SK-N-SH (cell line): ENCODE data around the gene KLK14. TPM values are rescaled to one million over a fixed set of nuclear protein-coding genes. Genes with fewer than 3 reads are reported as not detected.

Experiments used
- CTCF ChIA-PET: fragments of 300-600, 350-600 bp; formaldehyde crosslinking; extraction: SDS; loops from one replicate; lab custom pipeline; 2021; lab: Yijun Ruan, JAX
- POLR2A ChIA-PET: fragments of 350-600 bp; sonication (Branson Sonifier 250); formaldehyde crosslinking; extraction: SDS; loops from one replicate; lab custom pipeline; 2020; ENCODE audit warnings: antibody characterized with exemption, inconsistent platforms; lab: Yijun Ruan, JAX
- DNase-seq: peaks from one replicate; pipeline ENCODE4 v3.0.0; 2012
- H2AFZ ChIP-seq: fragments of 200-600 bp; sonication (generic); 2 replicates; pipeline ENCODE4 v1.8.1; 2016; ENCODE audit warnings: antibody characterized with exemption, mild to moderate bottlenecking, low read depth
- H3F3A ChIP-seq: fragments of 200-600 bp; sonication (generic); replicated peaks from 2 replicates; pipeline ENCODE3; 2016; ENCODE audit warnings: antibody characterized with exemption, mild to moderate bottlenecking; ENCODE audit not compliant: insufficient read depth
- H3K27ac ChIP-seq, 2 experiments: fragments of 200-500 bp in 1 of 2; fragments of 200-600 bp in 1 of 2; sonication (Bioruptor generic) in 1 of 2; sonication (generic), shearing (Covaris generic) in 1 of 2; 2 replicates each; pipeline versions ENCODE4 v1.5.1 to v1.6.1; 2014 to 2016; ENCODE audit warnings: low read depth in 2 of 2, inconsistent platforms in 1 of 2, low read length in 1 of 2, mild to moderate bottlenecking in 1 of 2, mixed read lengths in 1 of 2
- H3K27me3 ChIP-seq: fragments of 200-600 bp; sonication (generic), shearing (Covaris generic); 2 replicates; pipeline ENCODE4 v1.6.1; 2016; ENCODE audit warnings: mixed run types; ENCODE audit not compliant: insufficient read depth
- H3K36me3 ChIP-seq, 2 experiments: fragments of 200-500 bp in 1 of 2; fragments of 200-600 bp in 1 of 2; sonication (Bioruptor generic) in 1 of 2; sonication (generic) in 1 of 2; replicated peaks in 1 of 2; 2 replicates each; pipeline versions ENCODE3 to v1.5.1; 2014 to 2016; ENCODE audit warnings: low read length in 1 of 2, mild to moderate bottlenecking in 1 of 2; ENCODE audit not compliant: insufficient read depth in 2 of 2, control insufficient read depth in 1 of 2
- H3K4me1 ChIP-seq, 2 experiments: fragments of 200-500 bp in 1 of 2; fragments of 200-600 bp in 1 of 2; sonication (Bioruptor generic) in 1 of 2; sonication (generic), shearing (Covaris generic) in 1 of 2; 2 replicates each; pipeline versions ENCODE4 v1.5.1 to v1.6.1; 2014 to 2016; ENCODE audit warnings: low read depth in 1 of 2, low read length in 1 of 2, mixed run types in 1 of 2; ENCODE audit not compliant: insufficient read depth in 2 of 2, control insufficient read depth in 1 of 2
- H3K4me2 ChIP-seq: fragments of 200-600 bp; sonication (generic), shearing (Covaris generic); 2 replicates; pipeline ENCODE4 v1.6.1; 2017; ENCODE audit warnings: mixed run types
- H3K4me3 ChIP-seq, 2 experiments: fragments of 200-500 bp in 1 of 2; fragments of 200-600 bp in 1 of 2; sonication (Bioruptor generic) in 1 of 2; sonication (generic), shearing (Covaris generic) in 1 of 2; 2 replicates each; pipeline versions ENCODE4 v1.5.1 to v1.8.1; 2014 to 2016; ENCODE audit warnings: low read depth in 2 of 2, inconsistent platforms in 1 of 2, low read length in 1 of 2, mild to moderate bottlenecking in 1 of 2, mixed read lengths in 1 of 2, moderate library complexity in 1 of 2
- H3K79me2 ChIP-seq: fragments of 200-600 bp; sonication (generic); 2 replicates; pipeline ENCODE4 v1.8.1; 2017; ENCODE audit warnings: mild to moderate bottlenecking; ENCODE audit not compliant: insufficient read depth
- H3K9ac ChIP-seq: fragments of 200-600 bp; sonication (generic); 2 replicates; pipeline ENCODE4 v1.6.1; 2017; ENCODE audit warnings: mixed run types
- H3K9me2 ChIP-seq: fragments of 200-600 bp; sonication (generic); 2 replicates; pipeline ENCODE4 v1.6.1; 2017; ENCODE audit warnings: mixed run types
- H3K9me3 ChIP-seq: fragments of 200-600 bp; sonication (generic); 2 replicates; pipeline ENCODE4 v1.6.1; 2017; ENCODE audit warnings: mixed run types, mild to moderate bottlenecking, moderate library complexity
- H4K20me1 ChIP-seq: fragments of 200-600 bp; sonication (generic); 2 replicates; pipeline ENCODE4 v1.6.1; 2017; ENCODE audit warnings: mild to moderate bottlenecking, mixed run types; ENCODE audit not compliant: insufficient read depth
- CTCF ChIP-seq: fragments of 200-600 bp; sonication (generic); IDR thresholded peaks from 2 replicates; pipeline ENCODE4 v1.6.1; 2017; ENCODE audit warnings: antibody characterized with exemption, mild to moderate bottlenecking, moderate library complexity
- ELF1 ChIP-seq: IDR thresholded peaks from 2 replicates; pipeline ENCODE4 v1.4.0; 2012
- EP300 ChIP-seq, 2 experiments: IDR thresholded peaks; 2 replicates each; pipeline versions ENCODE4 v1.4.0 to v1.6.1; 2012; ENCODE audit warnings: borderline replicate concordance in 1 of 2, low read depth in 1 of 2, low read length in 1 of 2
- GABPA ChIP-seq: IDR thresholded peaks from 2 replicates; pipeline ENCODE4 v1.4.0; 2012; ENCODE audit warnings: low read depth, mild to moderate bottlenecking
- GATA2 ChIP-seq: sonication (generic); formaldehyde crosslinking; IDR thresholded peaks from 2 replicates; pipeline ENCODE4 v1.5.0; 2020; ENCODE audit warnings: mild to moderate bottlenecking, missing genetic modification reagents
- IRF3 ChIP-seq: fragments of 150-350 bp; IDR thresholded peaks from 2 replicates; pipeline ENCODE4 v1.6.1; 2016; ENCODE audit warnings: mild to moderate bottlenecking, low read depth, low read length
- JUND ChIP-seq: IDR thresholded peaks from 2 replicates; pipeline ENCODE4 v1.4.0; 2012
- MAX ChIP-seq: IDR thresholded peaks from 2 replicates; pipeline ENCODE4 v1.4.0; 2012; ENCODE audit warnings: low read depth
- MEF2A ChIP-seq: IDR thresholded peaks from 2 replicates; pipeline ENCODE4 v1.4.0; 2012; ENCODE audit warnings: low read depth, borderline replicate concordance
- MXI1 ChIP-seq: IDR thresholded peaks from 2 replicates; pipeline ENCODE4 v1.6.1; 2012; ENCODE audit warnings: mild to moderate bottlenecking, low read depth, low read length, improper control_type of control experiment
- NFIC ChIP-seq: IDR thresholded peaks from 2 replicates; pipeline ENCODE4 v1.4.0; 2012; ENCODE audit warnings: borderline replicate concordance
- PBX3 ChIP-seq: IDR thresholded peaks from 2 replicates; pipeline ENCODE4; 2012
- POLR2AphosphoS5 ChIP-seq: IDR thresholded peaks from 2 replicates; pipeline ENCODE4 v1.6.1; 2012; ENCODE audit warnings: low read depth, low read length
- RAD21 ChIP-seq: IDR thresholded peaks from 2 replicates; pipeline ENCODE4 v1.6.1; 2012; ENCODE audit warnings: mild to moderate bottlenecking, low read length
- RCOR1 ChIP-seq: fragments of 150-350 bp; IDR thresholded peaks from 2 replicates; pipeline ENCODE4 v1.6.1; 2017; ENCODE audit warnings: antibody characterized with exemption, low read length
- SIN3A ChIP-seq: IDR thresholded peaks from 2 replicates; pipeline ENCODE4 v1.6.1; 2012; ENCODE audit warnings: low read depth, mild to moderate bottlenecking, low read length, moderate library complexity, borderline replicate concordance
- WGBS: methylation state at CpG from one replicate; pipeline ENCODE4 v1.1.6; 2017; ENCODE audit warnings: low lambda C conversion rate; 5-methylcytosine and 5-hydroxymethylcytosine counted together
- polyA plus RNA-seq, 3 experiments: library from polyadenylated mRNA; depleted of rRNA; stranded (reverse); fragments of >200 nt; gene quantifications; 2 replicates each; pipeline ENCODE4 v1.2.3, GENCODE V29; 2012

KLK14 gene
- polyA plus RNA-seq, 1 of the 3 experiments (the other 2 are of a cell fraction), result 0.26 TPM

GRCh38 chr19:51108066-51108804, 25.5 kb upstream of the KLK14 start, which contains the start of gene CTU1 (continued):
- no peak for TF ChIP-seq EP300 (IDR thresholded peaks at IDR 0.05; ENCODE audit: borderline replicate concordance in 1 of 2, low read depth in 1 of 2, low read length in 1 of 2)
- no peak for TF ChIP-seq RAD21
- TF ChIP-seq RCOR1, result no peak

- Histone ChIP-seq H3K27me3 (peaks cover 7% of the 10 kb centered on the region; the same call in 1 of the 2 replicates), H3F3A (no peaks in the 10 kb centered on the region), H3K9ac (peak overlapping the region; percentile 73), H3K4me2 (peak overlapping the region; percentile 91), H4K20me1 (no peaks in the 10 kb centered on the region), H3K79me2 (peaks cover 38% of the 10 kb centered on the region), H3K36me3 (peaks cover 6 to 17% of the 10 kb centered on the region in 2 experiments), H3K27ac (peak overlapping the region; percentile 46 to 68), H3K4me3 (peak overlapping the region; percentile 71 to 89), H3K9me3 (no peaks in the 10 kb centered on the region), H3K9me2 (no peaks in the 10 kb centered on the region), H2AFZ (peak overlapping the region; percentile 69; the same call in 1 of the 2 replicates), H3K4me1 (peaks cover 0 to 12% of the 10 kb centered on the region in 2 experiments; a peak in 2 of 4 replicates)
- DNase-seq, result no peak
- 17% methylated on average over 18 of the region's 18 CpGs for whole genome bisulfite sequencing
- TF ChIP-seq EP300 (IDR thresholded peaks at IDR 0.05; ENCODE audit: borderline replicate concordance in 1 of 2, low read depth in 1 of 2, low read length in 1 of 2) (peak in 1 of 2 experiments; percentile 2; a peak in 1 of 4 replicates), CTCF (peak; percentile 13; the same call in 1 of the 2 replicates), POLR2AphosphoS5 (no peak)
- ChIA-PET CTCF (no interaction called here), POLR2A (no interaction called here)
These were observed 24.8 kb upstream of the KLK14 start for GRCh38 chr19:51107406-51108065.

GRCh38 chr19:51103926-51104341, 21.2 kb upstream of the KLK14 start:
- Histone ChIP-seq H3K9ac (no peak overlapping the region), H3K9me3 (no peaks in the 10 kb centered on the region), H3K4me2 (no peak overlapping the region), H3K79me2 (peaks cover 46% of the 10 kb centered on the region), H2AFZ (no peak overlapping the region), H3K36me3 (peaks cover 11 to 33% of the 10 kb centered on the region in 2 experiments), H3K9me2 (no peaks in the 10 kb centered on the region), H4K20me1 (peaks cover 12% of the 10 kb centered on the region; the same call in 1 of the 2 replicates), H3K27ac (no peak overlapping the region), H3K27me3 (no peaks in the 10 kb centered on the region), H3K4me3 (no peak overlapping the region), H3F3A (no peaks in the 10 kb centered on the region), H3K4me1 (peaks cover 0 to 11% of the 10 kb centered on the region in 2 experiments; a peak in 2 of 4 replicates)
- no peak for DNase-seq
- CTCF ChIA-PET, result interaction anchor here (1.1 kb wide), 1 partner anchor 9 kb away, joined by 3 read pairs; no protein-coding TSS in a partner anchor
- WGBS, result 99% methylated on average over 49 of the region's 49 CpGs
- POLR2A ChIA-PET, result no interaction called here
- TF ChIP-seq MXI1 (no peak), MEF2A (no peak), MAX (no peak), GATA2 (CRISPR knock-in tag) (no peak), GABPA (no peak), ELF1 (no peak), IRF3 (no peak), NFIC (no peak), SIN3A (no peak), CTCF (no peak), PBX3 (no peak), POLR2AphosphoS5 (no peak), JUND (no peak), RAD21 (no peak)
